ENCODE measurements around the gene RAB6D.
"Not testable (repeated sequence)": the region's sequence is repeated elsewhere in the genome, so short reads cannot be mapped to it uniquely, and the experiment has no call there.

Gene RAB6D

GRCh38 chr2:131363703-131364186 is at the start of gene RAB6D:
RAB6D (minus strand) TSS chr2:131364168; CDS start chr2:131363720, 448 bp downstream.
- peak within 1 kb of the TSS in 1 of 7 experiments; percentile 9 for H3K4me3 ChIP-seq

GRCh38 chr2:131413148-131413747 is 49.3 kb upstream of the RAB6D start:
- H3K4me3 ChIP-seq, result no peak overlapping the region
- H3K27ac ChIP-seq, result no peak overlapping the region

More at GRCh38 chr2:131363703-131364186, at the start of gene RAB6D:
- H3K27ac ChIP-seq, result not testable (repeated sequence)

- Histone ChIP-seq H3K27ac (no peak overlapping the region), H3K4me3 (no peak overlapping the region)
These were observed 46.2 kb upstream of the RAB6D start for GRCh38 chr2:131410173-131410572.

GRCh38 chr2:131408778-131409177 is 44.8 kb upstream of the RAB6D start:
- Histone ChIP-seq H3K27ac (no peak overlapping the region), H3K4me3 (no peak overlapping the region)

GRCh38 chr2:131408207-131408606 is 44.2 kb upstream of the RAB6D start:
- Histone ChIP-seq H3K4me3 (no peak overlapping the region), H3K27ac (no peak overlapping the region)

GRCh38 chr2:131404753-131405152 is 40.8 kb upstream of the RAB6D start:
- H3K4me3 ChIP-seq, result no peak overlapping the region
- H3K27ac ChIP-seq, result no peak overlapping the region

- Histone ChIP-seq H3K4me3 (no peak overlapping the region), H3K27ac (no peak overlapping the region)
These were observed 38.5 kb upstream of the RAB6D start for GRCh38 chr2:131402320-131403039.

- no peak overlapping the region for H3K4me3 ChIP-seq
- H3K27ac ChIP-seq, result no peak overlapping the region
These were observed 36.9 kb upstream of the RAB6D start for GRCh38 chr2:131400849-131401248.

GRCh38 chr2:131400441-131400840 is 36.5 kb upstream of the RAB6D start:
- not testable (repeated sequence) for H3K27ac ChIP-seq, H3K4me3 ChIP-seq

- not testable (repeated sequence) for H3K27ac ChIP-seq, H3K4me3 ChIP-seq
These were observed 32.2 kb upstream of the RAB6D start for GRCh38 chr2:131396209-131396608.

GRCh38 chr2:131395024-131395645 is 31.2 kb upstream of the RAB6D start:
- H3K4me3 ChIP-seq, H3K27ac ChIP-seq: not testable (repeated sequence)

GRCh38 chr2:131394147-131394931 is 30.4 kb upstream of the RAB6D start:
- H3K4me3 ChIP-seq, result peak overlapping the region in 1 of 7 experiments; percentile 19
- H3K27ac ChIP-seq, result no peak overlapping the region

GRCh38 chr2:131391953-131392352 is 28.0 kb upstream of the RAB6D start:
- not testable (repeated sequence) for H3K4me3 ChIP-seq, H3K27ac ChIP-seq

GRCh38 chr2:131391471-131391870 is 27.5 kb upstream of the RAB6D start:
- H3K4me3 ChIP-seq, H3K27ac ChIP-seq: not testable (repeated sequence)

- H3K27ac ChIP-seq, result not testable (repeated sequence)
These were observed 26.6 kb upstream of the RAB6D start for GRCh38 chr2:131390495-131391130.

GRCh38 chr2:131389657-131390056 is 25.7 kb upstream of the RAB6D start:
- no peak overlapping the region for H3K4me3 ChIP-seq
- no peak overlapping the region for H3K27ac ChIP-seq

More at GRCh38 chr2:131390495-131391130, 26.6 kb upstream of the RAB6D start:
- not testable (repeated sequence) for H3K4me3 ChIP-seq

GRCh38 chr2:131388834-131389233 is 24.9 kb upstream of the RAB6D start:
- not testable (repeated sequence) for H3K27ac ChIP-seq, H3K4me3 ChIP-seq

GRCh38 chr2:131373111-131373510 is 9.1 kb upstream of the RAB6D start:
- H3K4me3 ChIP-seq, H3K27ac ChIP-seq: not testable (repeated sequence)

- H3K4me3 ChIP-seq, result no peak overlapping the region
- H3K27ac ChIP-seq, result no peak overlapping the region
These were observed 6.0 kb upstream of the RAB6D start for GRCh38 chr2:131369954-131370353.
